GM12892 (cell line): Measurements from ENCODE around the gene SLC4A3.
"Not testable (repeated sequence)": the region's sequence is repeated elsewhere in the genome, so short reads cannot be mapped to it uniquely, and the experiment has no call there.

ENCODE experiments used
- DNase-seq: peaks from one replicate; pipeline ENCODE4 v3.0.0; 2011; ENCODE audit not compliant: insufficient read length
- FAIRE-seq: peaks from 2 replicates; lab custom pipeline; 2011; peaks lifted over from hg19 to GRCh38; lab: Jason Lieb, UNC
- POLR2A ChIP-seq: IDR thresholded peaks from 2 replicates; pipeline ENCODE4 v1.6.1; 2011; ENCODE audit warnings: low read depth, low read length, control low read depth
- POLR2AphosphoS5 ChIP-seq: IDR thresholded peaks from 2 replicates; pipeline ENCODE4 v1.6.1; 2011; ENCODE audit warnings: low read depth, low read length, control low read depth
- TAF1 ChIP-seq: IDR thresholded peaks from 2 replicates; pipeline ENCODE4 v1.6.1; 2011; ENCODE audit warnings: low read depth, mild to moderate bottlenecking, control low read depth, low read length, borderline replicate concordance

Gene SLC4A3

DNA sequence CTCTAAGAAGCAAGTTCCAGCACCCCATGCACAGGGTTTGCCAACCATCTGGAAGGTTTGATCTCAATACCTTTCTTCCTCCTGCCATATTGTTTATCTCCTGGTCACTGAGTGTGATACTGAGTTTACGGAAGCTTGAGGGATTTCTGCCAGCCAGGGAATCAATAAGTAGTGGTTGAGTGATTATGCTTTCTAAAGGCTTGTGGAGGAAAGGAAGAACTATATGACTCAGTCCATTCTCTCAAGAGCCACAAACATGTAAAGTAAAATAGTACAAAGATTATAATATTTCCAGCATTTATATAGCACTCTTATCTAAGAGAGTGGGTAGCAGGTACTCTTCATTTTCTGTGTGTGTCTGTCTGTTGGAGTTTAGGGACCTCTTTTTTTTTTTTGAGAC is 49.2 kb downstream of the SLC4A3 start:
- TF ChIP-seq TAF1 (no peak), POLR2A (no peak), POLR2AphosphoS5 (no peak)
- FAIRE-seq (no peak), DNase-seq (no peak)

DNA sequence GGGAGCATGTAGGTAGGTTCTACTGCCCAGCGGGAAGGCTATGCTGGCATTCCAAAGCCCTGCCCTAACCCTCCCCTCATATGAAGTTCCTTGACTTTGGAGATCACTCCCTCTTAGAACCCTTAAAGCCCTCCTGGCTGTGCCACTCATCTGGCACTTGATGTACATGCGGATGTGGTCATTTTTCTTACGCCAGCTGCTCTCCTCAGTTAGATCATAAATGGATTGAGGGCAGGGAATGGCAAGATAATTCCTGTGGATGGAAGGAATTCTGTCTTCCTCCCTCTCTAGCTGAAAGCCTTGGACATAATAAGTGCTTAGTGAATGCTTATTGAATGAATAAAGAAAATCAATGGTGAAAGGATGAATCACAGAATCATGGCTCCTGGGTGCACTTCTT is 51.6 kb downstream of the SLC4A3 start:
- FAIRE-seq (no peak), DNase-seq (no peak)
- TF ChIP-seq TAF1 (no peak), POLR2AphosphoS5 (no peak), POLR2A (no peak)

GRCh38 chr2:219679571-219679970 is 52.1 kb downstream of the SLC4A3 start:
- TF ChIP-seq POLR2A (no peak), TAF1 (no peak), POLR2AphosphoS5 (no peak)
- FAIRE-seq (no peak), DNase-seq (no peak)

GRCh38 chr2:219680958-219681693 is 53.7 kb downstream of the SLC4A3 start:
- no peak for TF ChIP-seq POLR2A
- TF ChIP-seq TAF1: no peak
- TF ChIP-seq POLR2AphosphoS5: no peak
- FAIRE-seq: no peak
- DNase-seq: no peak

DNA sequence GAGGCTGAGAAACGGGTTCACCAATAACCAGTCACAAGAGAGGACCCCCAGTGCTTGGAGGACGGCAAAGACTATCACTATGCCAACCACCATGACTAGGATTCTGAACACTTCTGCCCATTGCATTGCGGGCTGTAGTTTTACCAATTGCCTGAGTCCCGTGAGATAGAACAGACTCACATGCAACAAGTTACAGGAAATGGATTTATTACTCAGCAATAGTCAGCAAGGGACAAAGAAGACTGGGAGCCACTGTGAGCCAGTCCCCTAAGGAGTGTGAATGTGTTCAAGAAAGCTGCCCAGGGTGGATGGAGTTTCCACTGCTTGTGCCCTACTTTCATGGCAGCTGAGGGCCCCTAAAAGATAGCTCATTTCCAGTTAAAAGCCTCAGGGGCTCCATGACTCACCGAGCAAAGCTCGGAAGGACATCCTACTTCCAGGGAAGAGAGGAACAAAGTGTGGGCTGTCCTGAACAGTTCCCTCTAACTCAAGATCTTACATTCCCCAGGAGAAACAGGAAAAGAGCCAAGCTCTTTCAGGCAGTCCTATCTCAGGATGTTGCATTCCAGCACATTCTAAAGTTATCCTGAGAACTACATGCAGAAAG is 54.4 kb downstream of the SLC4A3 start:
- no peak for TF ChIP-seq TAF1
- TF ChIP-seq POLR2A: no peak
- TF ChIP-seq POLR2AphosphoS5: no peak
- no peak for DNase-seq
- FAIRE-seq: no peak

DNA sequence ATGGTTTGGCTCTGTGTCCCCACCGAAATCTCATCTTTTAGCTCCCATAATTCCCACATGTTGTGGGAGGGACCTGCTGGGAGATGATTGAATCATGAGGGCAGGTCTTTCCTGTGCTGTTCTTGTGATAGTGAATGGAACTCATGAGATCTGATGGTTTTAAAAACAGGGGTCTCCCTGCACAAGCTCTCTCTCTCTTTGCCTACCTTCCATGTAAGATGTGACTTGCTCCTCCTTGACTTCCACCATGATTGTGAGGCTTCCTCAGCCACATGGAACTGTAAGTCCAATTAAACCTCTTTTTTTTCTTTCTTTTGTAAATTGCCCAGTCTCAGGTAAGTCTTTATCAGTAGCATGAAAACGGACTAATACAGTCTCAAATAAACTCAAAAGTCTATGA is 56.0 kb downstream of the SLC4A3 start:
- FAIRE-seq, DNase-seq: not testable (repeated sequence)

DNA sequence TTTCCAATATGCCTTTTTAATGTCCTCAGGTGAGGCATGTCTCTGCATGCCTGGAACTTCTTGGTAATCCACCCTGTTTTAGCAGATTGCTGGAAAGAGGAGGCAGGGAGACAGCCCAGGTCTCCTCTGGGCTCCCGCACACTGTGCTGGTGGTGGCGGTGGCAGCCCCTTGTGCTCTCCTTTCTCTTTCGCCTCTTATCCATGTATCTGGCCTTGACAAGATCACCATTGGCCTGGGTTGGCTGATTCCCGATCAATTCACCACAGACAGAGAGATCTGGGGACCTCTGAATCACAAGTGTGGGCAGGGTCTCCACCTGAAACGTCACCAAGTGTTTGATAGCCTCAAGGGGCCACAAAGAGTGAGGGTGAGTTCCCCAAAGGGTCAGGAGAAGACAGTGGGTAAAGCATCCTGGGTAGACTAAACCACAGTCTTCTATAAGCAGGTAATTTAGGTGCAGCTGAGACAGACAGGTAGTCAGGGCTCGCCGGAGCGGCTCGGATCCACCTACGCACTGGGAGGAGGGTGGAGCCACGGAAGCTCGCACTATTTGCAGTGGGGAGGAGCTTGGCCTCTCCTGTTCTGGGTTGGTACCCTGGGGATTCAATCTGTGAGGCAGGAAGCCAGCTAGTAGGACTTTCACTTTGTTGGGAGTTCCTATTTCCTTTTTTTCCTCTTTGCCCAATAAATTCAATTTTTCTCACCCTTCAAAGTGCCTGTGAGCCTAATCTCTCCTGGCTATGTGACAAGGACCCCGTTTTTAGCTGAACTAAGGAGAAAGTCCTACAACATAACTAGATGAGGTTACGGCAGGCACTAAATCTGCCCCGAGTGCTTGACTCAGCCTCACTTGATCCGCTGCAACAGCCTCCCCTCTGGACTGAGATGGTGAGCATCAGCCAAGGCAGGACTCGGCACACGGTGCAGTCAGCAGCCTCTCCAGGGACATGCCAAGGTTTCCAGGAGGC is 57.6 kb downstream of the SLC4A3 start:
- DNase-seq (peak; percentile 46), FAIRE-seq (peak; percentile 81)
- no peak for TF ChIP-seq TAF1

- DNase-seq (no peak), FAIRE-seq (no peak)
- TF ChIP-seq POLR2A (no peak), POLR2AphosphoS5 (no peak), TAF1 (no peak)
Measured at GRCh38 chr2:219687272-219687671, 59.8 kb downstream of the SLC4A3 start.

- TF ChIP-seq POLR2AphosphoS5: no peak
- TF ChIP-seq POLR2A: no peak
- no peak for TF ChIP-seq TAF1
- DNase-seq: no peak
- no peak for FAIRE-seq
Measured at GRCh38 chr2:219687882-219688559, 60.6 kb downstream of the SLC4A3 start.

DNA sequence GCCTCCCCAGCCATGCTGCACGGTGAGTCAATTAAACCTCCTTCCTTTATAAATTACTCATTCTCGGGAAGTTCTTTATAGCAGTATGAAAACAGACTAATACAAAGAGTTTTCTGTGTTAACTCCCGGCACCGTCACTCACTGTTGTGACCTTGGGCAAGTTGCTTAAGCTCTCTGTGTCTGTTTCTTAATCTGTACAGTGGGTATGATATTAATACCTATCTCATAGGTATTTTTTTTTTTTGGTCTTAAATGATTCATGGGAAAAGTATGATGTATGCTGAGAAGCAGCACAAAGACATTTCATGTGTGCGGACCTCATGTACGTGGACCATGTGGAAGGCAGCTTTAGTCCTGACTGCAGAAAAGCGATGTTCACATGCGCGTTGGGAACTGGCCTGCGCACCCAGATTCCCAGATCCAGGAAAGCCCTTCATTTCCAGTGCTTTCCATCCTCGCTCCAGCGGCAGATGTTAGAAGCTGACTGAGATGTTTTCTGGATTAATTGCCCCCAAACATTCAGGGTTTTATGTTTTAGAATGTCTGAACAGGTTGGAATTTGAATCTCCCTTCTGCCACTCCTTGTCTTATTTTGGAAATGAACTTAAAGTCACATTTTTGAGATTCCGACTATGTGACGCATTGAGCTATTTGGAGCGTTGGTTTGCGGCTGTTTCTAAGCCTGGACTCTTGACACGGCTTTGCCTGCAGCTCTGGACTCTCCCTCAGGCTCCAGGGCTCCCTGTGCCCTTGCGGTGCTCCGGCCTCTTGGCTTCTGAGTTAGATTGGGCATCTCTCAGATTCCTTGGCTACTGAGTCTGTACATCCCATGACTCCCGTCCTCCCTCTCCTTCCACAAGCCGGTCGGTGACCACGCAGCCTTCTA is 61.4 kb downstream of the SLC4A3 start:
- TF ChIP-seq POLR2AphosphoS5 (no peak), TAF1 (no peak), POLR2A (no peak)
- DNase-seq: no peak
- no peak for FAIRE-seq
